GM23338 (cell line): Measurements from ENCODE around the gene DCT. TPM values are rescaled to one million over a fixed set of nuclear protein-coding genes. Genes with fewer than 3 reads are reported as not detected.

Experiments
- ATAC-seq: fragments of 200-7000 bp; cut with Tn5 transposase; 3 replicates; pipeline ENCODE4 v1.9.1; 2020
- DNase-seq: peaks from one replicate; pipeline ENCODE4 v3.0.0-alpha.2; 2015; ENCODE audit warnings: low spot score
- H2AFZ ChIP-seq: fragments of 200-600 bp; sonication (generic); 2 replicates; pipeline ENCODE4 v1.8.0; 2016; ENCODE audit warnings: antibody characterized with exemption, mild to moderate bottlenecking, moderate library complexity
- H3F3A ChIP-seq: fragments of 200-600 bp; sonication (generic); replicated peaks from 2 replicates; pipeline ENCODE4 v1.8.0; 2017; ENCODE audit warnings: antibody characterized with exemption, mixed run types, low read depth
- H3K27ac ChIP-seq: fragments of 200-600 bp; sonication (generic); 2 replicates; pipeline ENCODE4 v1.6.1; 2016; ENCODE audit warnings: low read depth
- H3K27me3 ChIP-seq: fragments of 200-600 bp; sonication (generic); 2 replicates; pipeline ENCODE4 v1.8.0; 2016; ENCODE audit warnings: mild to moderate bottlenecking, mixed run types, moderate library complexity; ENCODE audit not compliant: insufficient read depth
- H3K36me3 ChIP-seq: fragments of 200-600 bp; sonication (generic); 2 replicates; pipeline ENCODE4 v1.8.0; 2016; ENCODE audit warnings: mild to moderate bottlenecking; ENCODE audit not compliant: insufficient read depth
- H3K4me1 ChIP-seq: fragments of 200-600 bp; sonication (generic); 2 replicates; pipeline ENCODE4 v1.8.0; 2016; ENCODE audit warnings: mild to moderate bottlenecking, moderate library complexity; ENCODE audit not compliant: insufficient read depth
- H3K4me2 ChIP-seq: fragments of 200-600 bp; sonication (generic); 2 replicates; pipeline ENCODE4 v1.7.1; 2017; ENCODE audit warnings: mixed run types
- H3K4me3 ChIP-seq: fragments of 200-600 bp; sonication (generic); 2 replicates; pipeline ENCODE4 v1.6.1; 2016; ENCODE audit warnings: mixed run types
- H3K79me2 ChIP-seq: fragments of 200-600 bp; sonication (generic); replicated peaks from 2 replicates; pipeline ENCODE4 v1.8.0; 2017; ENCODE audit warnings: mild to moderate bottlenecking; ENCODE audit not compliant: insufficient read depth
- H3K9me2 ChIP-seq: fragments of 200-600 bp; sonication (generic); 2 replicates; pipeline ENCODE4 v1.8.0; 2017; ENCODE audit not compliant: insufficient read depth
- H4K20me1 ChIP-seq: fragments of 200-600 bp; sonication (generic); replicated peaks from 2 replicates; pipeline ENCODE4 v1.8.0; 2017; ENCODE audit warnings: mild to moderate bottlenecking; ENCODE audit not compliant: insufficient read depth
- H3K27ac Mint-ChIP-seq: 2 replicates; pipeline ENCODE4 v1.8.0; 2020; ENCODE audit warnings: inconsistent platforms, mild to moderate bottlenecking, moderate library complexity, mixed read lengths
- H3K27me3 Mint-ChIP-seq: 3 replicates; pipeline ENCODE4 v1.8.0; 2022; ENCODE audit warnings: low read depth, mild to moderate bottlenecking, moderate library complexity, mixed read lengths, inconsistent platforms; ENCODE audit not compliant: insufficient read depth, poor library complexity
- H3K36me3 Mint-ChIP-seq: 3 replicates; pipeline ENCODE4 v1.8.0; 2021; ENCODE audit warnings: low read depth, mild to moderate bottlenecking, inconsistent platforms, moderate library complexity, mixed read lengths
- H3K4me1 Mint-ChIP-seq: 3 replicates; pipeline ENCODE4 v1.8.0; 2020; ENCODE audit warnings: mild to moderate bottlenecking, inconsistent platforms, mixed read lengths
- H3K4me3 Mint-ChIP-seq: 3 replicates; pipeline ENCODE4 v1.8.0; 2021; ENCODE audit warnings: moderate library complexity, mild to moderate bottlenecking, inconsistent platforms, mixed read lengths
- H3K9me3 Mint-ChIP-seq: 3 replicates; pipeline ENCODE4 v1.8.0; 2020; ENCODE audit warnings: moderate library complexity, mild to moderate bottlenecking, inconsistent platforms, mixed read lengths
- CREB1 ChIP-seq: fragments of 250-450 bp; sonication (Bioruptor Pico); IDR thresholded peaks from 2 replicates; pipeline ENCODE4 v1.5.0; 2020; ENCODE audit warnings: low read depth, mild to moderate bottlenecking, moderate library complexity
- EZH2phosphoT487 ChIP-seq: fragments of 200-600 bp; sonication (generic); IDR thresholded peaks from one replicate; pipeline ENCODE4 v1.8.1; 2018; ENCODE audit warnings: antibody characterized with exemption; ENCODE audit not compliant: unreplicated experiment
- JUNB ChIP-seq: IDR thresholded peaks from one replicate; pipeline ENCODE4 v1.6.1; 2016; ENCODE audit warnings: antibody characterized with exemption; ENCODE audit not compliant: unreplicated experiment
- POLR2AphosphoS5 ChIP-seq: IDR thresholded peaks from 2 replicates; pipeline ENCODE4 v1.6.1; 2016; ENCODE audit warnings: antibody characterized with exemption, low read depth
- STAT1 ChIP-seq: IDR thresholded peaks from one replicate; pipeline ENCODE4 v1.6.1; 2016; ENCODE audit warnings: antibody characterized with exemption; ENCODE audit not compliant: unreplicated experiment
- ZNF331 ChIP-seq: fragments of 250-450 bp; sonication (Bioruptor Pico); IDR thresholded peaks from 2 replicates; pipeline ENCODE4 v1.5.0; 2020; ENCODE audit warnings: low read depth, mild to moderate bottlenecking, moderate library complexity
- ZNF462 ChIP-seq: fragments of 250-450 bp; sonication (Bioruptor Pico); IDR thresholded peaks from 2 replicates; pipeline ENCODE4 v1.5.0; 2020; ENCODE audit warnings: mild to moderate bottlenecking, moderate library complexity
- polyA plus RNA-seq: library from polyadenylated mRNA; unstranded; fragments of >200 nt; fragmentation: Nextera tagmentation; extraction: Ambion mirVana; gene quantifications from 2 replicates; pipeline ENCODE4 v1.2.1, GENCODE V29; 2016
- total RNA-seq: library from RNA; depleted of rRNA; stranded (reverse); fragments of >200 nt; shearing (Covaris generic); gene quantifications from 2 replicates; pipeline ENCODE4 v1.2.3, GENCODE V29; 2014
- TF ChIP-seq, protein P1 (sequence below): IDR thresholded peaks from one replicate; pipeline ENCODE4 v1.6.1; 2018; ENCODE audit warnings: antibody characterized with exemption; ENCODE audit not compliant: unreplicated experiment
- TF ChIP-seq, protein P2 (sequence below): IDR thresholded peaks from 2 replicates; pipeline ENCODE4 v1.6.1; 2016; ENCODE audit warnings: antibody characterized with exemption

The DCT gene
- total and polyA plus RNA-seq, 2 experiments from 2014 or later = 0.14 TPM; not detected in 1

DNA sequence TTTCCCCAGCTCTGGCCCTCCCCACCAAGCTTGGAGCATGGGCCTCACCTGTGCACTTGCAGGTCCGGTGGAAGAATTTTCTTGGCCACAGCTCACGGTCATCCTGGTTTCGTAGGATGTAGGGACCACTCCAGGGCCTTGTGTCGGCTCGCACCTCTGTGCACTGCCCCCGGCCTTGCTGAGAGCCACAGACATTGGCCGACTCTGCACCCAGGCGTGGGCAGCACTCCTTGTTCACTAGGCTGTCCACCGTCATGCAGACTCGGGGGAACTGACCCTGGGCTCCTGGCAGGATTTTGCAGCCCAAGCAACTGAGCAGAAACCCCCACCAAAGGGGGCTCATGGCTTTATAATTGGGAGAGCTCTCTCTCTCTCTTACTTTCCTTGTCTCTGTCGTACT lies 569 bp downstream of the DCT start (continued):
- no peak for TF ChIP-seq ZNF462
- no peak for TF ChIP-seq ZNF331 (CRISPR knock-in tag)
- no peak for TF ChIP-seq EZH2phosphoT487
- TF ChIP-seq JUNB = no peak
- no peak for TF ChIP-seq POLR2AphosphoS5

DNA sequence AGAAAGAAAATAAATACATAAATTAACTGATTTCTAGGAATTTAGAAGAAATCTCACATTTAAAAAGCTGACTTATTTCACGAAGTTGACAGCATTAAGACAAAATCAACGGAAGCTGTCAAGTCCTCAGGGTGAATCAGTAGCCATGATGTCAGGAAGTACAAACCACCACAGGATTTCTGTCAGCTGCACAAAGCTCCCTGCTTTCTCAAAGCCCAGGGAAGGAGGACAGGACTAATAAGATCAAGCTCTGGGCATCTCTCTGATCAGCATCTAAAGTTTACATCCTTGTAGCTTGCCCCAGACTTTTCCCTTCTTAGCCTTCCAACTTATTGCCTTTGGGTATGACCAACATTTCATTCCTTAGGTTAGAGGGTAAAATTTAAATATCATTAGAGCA lies 9.4 kb downstream of the DCT start:
- H3F3A ChIP-seq = no peaks in the 10 kb centered on the region
- H3K4me3 ChIP-seq = no peak overlapping the region
- Mint-ChIP-seq H3K27ac (no peak overlapping the region), H3K36me3 (no peaks in the 10 kb centered on the region), H3K4me3 (no peak overlapping the region), H3K27me3 (peaks cover 3% of the 10 kb centered on the region), H3K9me3 (no peaks in the 10 kb centered on the region), H3K4me1 (no peaks in the 10 kb centered on the region)
- H3K27ac ChIP-seq = no peak overlapping the region
- H3K9me2 ChIP-seq = no peaks in the 10 kb centered on the region
- H3K79me2 ChIP-seq = no peaks in the 10 kb centered on the region
- no peaks in the 10 kb centered on the region for H4K20me1 ChIP-seq
- ATAC-seq (no peak), DNase-seq (no peak)
- H3K27me3 ChIP-seq = no peaks in the 10 kb centered on the region
- TF ChIP-seq CREB1 (CRISPR knock-in tag) (no peak), STAT1 (no peak), POLR2AphosphoS5 (no peak)
- TF ChIP-seq, protein P1, sequence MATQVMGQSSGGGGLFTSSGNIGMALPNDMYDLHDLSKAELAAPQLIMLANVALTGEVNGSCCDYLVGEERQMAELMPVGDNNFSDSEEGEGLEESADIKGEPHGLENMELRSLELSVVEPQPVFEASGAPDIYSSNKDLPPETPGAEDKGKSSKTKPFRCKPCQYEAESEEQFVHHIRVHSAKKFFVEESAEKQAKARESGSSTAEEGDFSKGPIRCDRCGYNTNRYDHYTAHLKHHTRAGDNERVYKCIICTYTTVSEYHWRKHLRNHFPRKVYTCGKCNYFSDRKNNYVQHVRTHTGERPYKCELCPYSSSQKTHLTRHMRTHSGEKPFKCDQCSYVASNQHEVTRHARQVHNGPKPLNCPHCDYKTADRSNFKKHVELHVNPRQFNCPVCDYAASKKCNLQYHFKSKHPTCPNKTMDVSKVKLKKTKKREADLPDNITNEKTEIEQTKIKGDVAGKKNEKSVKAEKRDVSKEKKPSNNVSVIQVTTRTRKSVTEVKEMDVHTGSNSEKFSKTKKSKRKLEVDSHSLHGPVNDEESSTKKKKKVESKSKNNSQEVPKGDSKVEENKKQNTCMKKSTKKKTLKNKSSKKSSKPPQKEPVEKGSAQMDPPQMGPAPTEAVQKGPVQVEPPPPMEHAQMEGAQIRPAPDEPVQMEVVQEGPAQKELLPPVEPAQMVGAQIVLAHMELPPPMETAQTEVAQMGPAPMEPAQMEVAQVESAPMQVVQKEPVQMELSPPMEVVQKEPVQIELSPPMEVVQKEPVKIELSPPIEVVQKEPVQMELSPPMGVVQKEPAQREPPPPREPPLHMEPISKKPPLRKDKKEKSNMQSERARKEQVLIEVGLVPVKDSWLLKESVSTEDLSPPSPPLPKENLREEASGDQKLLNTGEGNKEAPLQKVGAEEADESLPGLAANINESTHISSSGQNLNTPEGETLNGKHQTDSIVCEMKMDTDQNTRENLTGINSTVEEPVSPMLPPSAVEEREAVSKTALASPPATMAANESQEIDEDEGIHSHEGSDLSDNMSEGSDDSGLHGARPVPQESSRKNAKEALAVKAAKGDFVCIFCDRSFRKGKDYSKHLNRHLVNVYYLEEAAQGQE = no peak
- TF ChIP-seq, protein P2, sequence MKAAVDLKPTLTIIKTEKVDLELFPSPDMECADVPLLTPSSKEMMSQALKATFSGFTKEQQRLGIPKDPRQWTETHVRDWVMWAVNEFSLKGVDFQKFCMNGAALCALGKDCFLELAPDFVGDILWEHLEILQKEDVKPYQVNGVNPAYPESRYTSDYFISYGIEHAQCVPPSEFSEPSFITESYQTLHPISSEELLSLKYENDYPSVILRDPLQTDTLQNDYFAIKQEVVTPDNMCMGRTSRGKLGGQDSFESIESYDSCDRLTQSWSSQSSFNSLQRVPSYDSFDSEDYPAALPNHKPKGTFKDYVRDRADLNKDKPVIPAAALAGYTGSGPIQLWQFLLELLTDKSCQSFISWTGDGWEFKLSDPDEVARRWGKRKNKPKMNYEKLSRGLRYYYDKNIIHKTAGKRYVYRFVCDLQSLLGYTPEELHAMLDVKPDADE = no peak
- H3K36me3 ChIP-seq = no peaks in the 10 kb centered on the region
- H3K4me2 ChIP-seq = no peak overlapping the region
- no peaks in the 10 kb centered on the region for H3K4me1 ChIP-seq
- 0 out of 2 replicates have a peak overlapping the region, but pooled peaks have one; percentile 43 for H2AFZ ChIP-seq
